GM13976 (cell line): Measurements from ENCODE around the gene GATC.

Experiments
- DNase-seq: peaks from one replicate; pipeline ENCODE4 v3.0.0; 2012; ENCODE audit warnings: low spot score
- CTCF ChIP-seq: IDR thresholded peaks from 2 replicates; pipeline ENCODE4 v1.5.1; 2012; ENCODE audit warnings: borderline replicate concordance, mild to moderate bottlenecking; ENCODE audit not compliant: insufficient read depth; ENCODE audit errors: extremely low read depth, missing control alignments, control extremely low read depth
- in situ Hi-C: fragments of 300-500 bp; cut with MboI; formaldehyde crosslinking; loops from one replicate; pipeline ENCODE4 v1.12.0; 2022; ENCODE audit warnings: low sequenced_read_pairs, mixed read lengths, inconsistent platforms; ENCODE audit not compliant: unreplicated experiment

The GATC gene

GRCh38 chr12:120488057-120488640, 41.9 kb downstream of the GATC start:
- no peak for TF ChIP-seq CTCF
- no peak for DNase-seq
- in situ Hi-C loops, result no loop called here

DNA sequence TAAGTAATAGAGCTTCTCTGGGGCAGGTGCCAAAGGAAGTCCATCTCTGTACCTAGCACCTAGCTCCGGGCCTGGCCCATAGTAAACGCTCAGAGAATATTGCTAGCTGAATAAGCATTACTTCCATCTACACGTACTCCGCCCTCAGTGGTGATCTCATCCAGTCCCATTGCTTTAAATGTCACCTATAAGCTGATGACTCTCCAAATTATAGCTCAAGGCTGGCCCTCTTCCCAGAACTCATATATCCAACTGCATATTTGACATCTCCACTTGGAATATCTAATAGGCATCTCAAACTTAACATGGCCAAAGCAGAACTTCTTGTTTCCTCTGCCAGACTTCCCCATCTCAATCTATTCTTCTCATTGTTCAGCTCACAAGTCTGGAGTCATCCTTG, 42.8 kb downstream of the GATC start:
- TF ChIP-seq CTCF, result no peak

GRCh38 chr12:120490325-120490724, 44.1 kb downstream of the GATC start:
- no peak for DNase-seq
- TF ChIP-seq CTCF, result no peak
- in situ Hi-C loops, result no loop called here

More for the DNA sequence above, 42.8 kb downstream of the GATC start:
- in situ Hi-C loops, result no loop called here
- no peak for DNase-seq

DNA sequence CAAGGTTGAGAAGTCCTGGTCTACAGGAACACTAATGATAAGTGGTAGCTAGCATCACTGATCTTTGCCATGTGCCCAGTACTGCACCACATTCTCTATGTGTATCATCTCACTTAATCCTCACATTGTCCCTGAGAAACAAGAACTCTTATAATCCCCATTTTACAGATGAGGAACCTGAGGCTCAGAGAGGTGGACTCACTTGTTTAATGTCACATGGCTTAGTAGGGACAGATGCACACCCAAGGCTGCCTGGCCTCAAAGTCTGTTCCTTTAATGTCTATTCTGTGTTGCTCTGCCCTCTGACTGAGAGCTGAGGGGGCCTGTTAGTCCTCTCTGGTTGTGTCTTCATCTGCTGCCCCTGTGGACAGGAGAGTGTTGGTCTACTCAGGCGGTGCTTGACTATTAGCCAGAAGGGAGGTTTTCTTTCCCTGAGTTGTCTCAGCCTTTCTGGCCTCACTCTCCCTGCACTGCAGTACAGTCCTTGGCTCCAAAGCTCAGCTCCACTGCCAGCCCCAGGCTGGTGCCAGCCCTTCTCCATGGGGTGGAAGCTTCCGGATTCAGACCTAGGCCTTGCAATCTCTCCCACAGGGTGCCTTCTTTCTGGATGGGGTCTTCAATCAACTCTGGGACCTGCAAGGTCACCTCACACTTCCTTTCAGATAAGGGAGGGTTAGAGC, 44.7 kb downstream of the GATC start:
- no peak for DNase-seq
- in situ Hi-C loops, result no loop called here

DNA sequence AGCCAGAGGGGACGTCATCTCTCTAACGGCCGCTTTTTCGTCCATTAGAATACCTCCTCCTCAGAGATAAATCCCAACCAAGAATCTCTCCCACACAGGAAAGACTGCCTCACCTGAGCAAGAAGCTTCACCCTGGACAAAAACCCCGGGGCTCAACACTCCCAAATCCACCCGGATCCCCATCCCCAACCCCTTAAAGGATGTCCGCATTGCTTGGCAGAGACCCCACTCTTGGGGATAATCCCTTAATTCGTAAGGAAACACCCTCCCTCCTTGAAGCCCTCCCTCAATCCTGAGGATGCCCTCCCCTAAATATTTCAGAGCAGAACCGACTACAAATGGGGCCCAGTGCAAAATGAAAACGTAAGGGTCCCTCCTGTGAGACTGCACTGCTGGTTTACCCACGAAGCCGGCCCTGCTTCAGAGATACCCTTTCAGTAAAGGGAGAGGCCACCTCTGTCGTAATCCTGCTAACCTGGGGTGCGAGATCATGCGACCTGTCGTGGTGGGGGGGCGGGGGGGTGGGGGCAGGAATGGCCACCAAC, 49.0 kb downstream of the GATC start:
- in situ Hi-C loops, result no loop called here
- TF ChIP-seq CTCF, result no peak
- no peak for DNase-seq

More for the DNA sequence above, 44.7 kb downstream of the GATC start:
- TF ChIP-seq CTCF, result no peak

DNA sequence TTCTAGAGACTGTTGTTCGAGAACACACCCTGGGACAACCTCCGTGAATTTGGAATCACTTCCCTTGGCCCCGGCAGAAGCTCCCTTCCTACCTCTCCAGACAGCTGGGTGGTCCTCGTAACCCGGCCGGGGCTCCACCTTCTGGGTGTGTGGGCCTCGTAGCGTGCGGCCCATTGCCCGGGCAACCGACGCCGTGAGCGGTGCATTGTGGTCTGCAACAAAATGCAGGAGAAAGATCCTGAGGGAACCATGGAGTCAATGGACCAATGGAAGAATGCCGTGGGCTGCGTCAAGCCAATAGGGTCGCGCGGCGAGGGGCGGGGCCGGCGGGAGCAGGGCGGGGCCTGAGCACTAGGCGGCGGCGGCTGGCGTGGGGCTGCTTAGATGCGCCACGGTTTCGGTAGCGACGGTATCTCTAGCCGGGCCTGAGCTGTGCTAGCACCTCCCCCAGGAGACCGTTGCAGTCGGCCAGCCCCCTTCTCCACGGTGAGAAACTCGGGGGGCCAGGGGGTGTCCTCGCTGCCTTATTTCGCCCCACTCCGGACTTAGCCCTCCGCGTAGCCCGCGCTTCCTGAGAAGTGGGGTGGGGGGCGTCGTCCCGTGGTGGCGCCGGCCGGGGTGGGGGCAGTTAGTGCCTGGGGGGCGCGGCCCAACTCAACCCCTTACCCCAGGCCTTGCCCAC, 49.6 kb downstream of the GATC start, which contains the start of gene DYNLL1:
DYNLL1 (plus strand) TSS at position 383 of the 682 bp plus-strand sequence. CDS start 309 bp downstream, outside the sequence.
- DNase-seq, result peak; percentile 99
- in situ Hi-C loops, result no loop called here
- TF ChIP-seq CTCF, result no peak
